ENCODE results near the gene ELMO1. TPM values are rescaled to one million over a fixed set of nuclear protein-coding genes. Genes with fewer than 3 reads are reported as not detected.

ELMO1 gene
- total RNA-seq, 4 donors from 2014 or later: 24.6 to 120 (median 71.9) TPM

DNA sequence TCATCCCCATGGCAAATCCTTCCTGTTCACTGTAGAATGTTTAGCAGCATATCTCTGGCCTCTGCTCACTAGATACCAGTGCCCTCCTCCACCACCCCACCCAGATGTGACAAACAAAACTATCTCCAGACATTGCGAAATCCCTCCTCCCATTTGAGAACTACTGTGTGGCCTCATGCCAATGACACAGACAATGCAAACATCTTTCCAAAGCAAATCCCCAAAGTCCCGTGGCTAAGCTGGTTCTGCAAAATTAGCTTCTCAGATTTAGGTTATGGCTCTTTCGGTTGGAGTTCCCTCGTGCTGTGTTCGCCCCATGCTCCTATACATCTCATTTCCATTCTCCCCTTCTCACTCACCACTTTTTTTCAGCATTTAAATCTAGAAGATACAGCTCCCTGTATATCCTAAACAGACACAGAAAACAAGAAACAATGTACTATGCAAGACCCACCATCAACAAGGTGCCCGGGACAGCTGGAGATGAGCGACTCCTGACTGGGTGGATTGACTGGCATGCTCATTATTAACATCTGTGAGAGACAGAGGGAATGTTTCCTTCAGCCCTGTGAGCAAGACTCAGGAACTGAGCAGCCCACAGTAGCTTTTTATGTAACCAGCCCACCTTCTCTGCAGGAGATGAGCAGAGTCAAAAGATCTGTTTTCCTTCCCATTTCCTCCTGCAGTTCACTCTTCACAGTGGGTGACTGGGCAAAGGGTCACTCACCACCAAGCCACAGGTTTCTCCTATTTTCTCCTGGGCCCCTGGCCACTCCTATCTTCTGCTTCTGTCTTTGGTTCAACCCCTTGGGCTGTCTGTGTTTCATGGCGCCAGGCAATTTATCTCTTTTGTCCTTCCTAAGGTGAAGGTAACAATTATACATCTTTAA, 498.7 kb downstream of the ELMO1 start:
- intact Hi-C loops (cut with DNase I; ENCODE audit: low total_unique reads): no loop called here
- peak; percentile 26 for DNase-seq
- Histone ChIP-seq H3K36me3 (no peaks in the 10 kb centered on the region), H3K4me3 (no peak overlapping the region), H3K9me3 (no peaks in the 10 kb centered on the region), H3K4me1 (peaks cover 0 to 7% (median 0%) of the 10 kb centered on the region in 4 donors), H3K27ac (no peak overlapping the region), H3K27me3 (no peaks in the 10 kb centered on the region)
- 73 to 95% methylated on average over 3 to 8 of the region's 8 CpGs for WGBS, 2 donors (ENCODE audit: low coverage in 1 of 2)
- in situ Hi-C loops (cut with MboI; ENCODE audit: low pct_ligation_motif_present in 1 of 4, low pct_unique_long_range_greater_than_20kb in 1 of 4, low sequenced_read_pairs in 3 of 4): no loop called here
- TF ChIP-seq POLR2A (IDR thresholded peaks at IDR 0.05) (no peak), EP300 (IDR thresholded peaks at IDR 0.05; ENCODE audit: low read depth) (no peak), POLR2AphosphoS5 (IDR thresholded peaks at IDR 0.05) (no peak)
- TF ChIP-seq, protein P1, sequence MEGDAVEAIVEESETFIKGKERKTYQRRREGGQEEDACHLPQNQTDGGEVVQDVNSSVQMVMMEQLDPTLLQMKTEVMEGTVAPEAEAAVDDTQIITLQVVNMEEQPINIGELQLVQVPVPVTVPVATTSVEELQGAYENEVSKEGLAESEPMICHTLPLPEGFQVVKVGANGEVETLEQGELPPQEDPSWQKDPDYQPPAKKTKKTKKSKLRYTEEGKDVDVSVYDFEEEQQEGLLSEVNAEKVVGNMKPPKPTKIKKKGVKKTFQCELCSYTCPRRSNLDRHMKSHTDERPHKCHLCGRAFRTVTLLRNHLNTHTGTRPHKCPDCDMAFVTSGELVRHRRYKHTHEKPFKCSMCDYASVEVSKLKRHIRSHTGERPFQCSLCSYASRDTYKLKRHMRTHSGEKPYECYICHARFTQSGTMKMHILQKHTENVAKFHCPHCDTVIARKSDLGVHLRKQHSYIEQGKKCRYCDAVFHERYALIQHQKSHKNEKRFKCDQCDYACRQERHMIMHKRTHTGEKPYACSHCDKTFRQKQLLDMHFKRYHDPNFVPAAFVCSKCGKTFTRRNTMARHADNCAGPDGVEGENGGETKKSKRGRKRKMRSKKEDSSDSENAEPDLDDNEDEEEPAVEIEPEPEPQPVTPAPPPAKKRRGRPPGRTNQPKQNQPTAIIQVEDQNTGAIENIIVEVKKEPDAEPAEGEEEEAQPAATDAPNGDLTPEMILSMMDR (IDR thresholded peaks at IDR 0.05): no peak

DNA sequence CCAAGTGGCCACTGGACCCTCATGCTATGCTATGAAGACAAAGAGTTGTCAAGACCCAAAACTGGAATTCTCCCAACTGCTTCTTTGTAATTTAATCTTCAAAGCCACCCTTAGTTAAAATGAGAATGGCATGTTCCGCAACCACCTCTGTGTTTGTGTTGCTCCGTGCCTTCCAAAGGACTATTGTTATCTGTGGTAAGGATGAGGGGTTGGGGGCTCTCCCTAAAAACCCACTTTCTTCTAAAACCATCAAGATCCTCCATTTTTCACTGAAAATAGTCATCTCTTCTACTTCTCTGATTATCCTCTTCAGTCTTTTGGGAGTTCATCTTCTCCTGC, 502.3 kb downstream of the ELMO1 start:
- Histone ChIP-seq H3K36me3 (no peaks in the 10 kb centered on the region), H3K27me3 (no peaks in the 10 kb centered on the region), H3K4me1 (peaks cover 0 to 12% (median 6%) of the 10 kb centered on the region in 4 donors), H3K4me3 (no peak overlapping the region), H3K9me3 (no peaks in the 10 kb centered on the region), H3K27ac (peak overlapping the region in 1 of 4 donors; percentile 33)
- WGBS, 2 donors (ENCODE audit: low coverage in 1 of 2): 55 to 57% methylated on average over 1 to 2 of the region's 2 CpGs
- no peak for DNase-seq
- in situ Hi-C loops (cut with MboI; ENCODE audit: low pct_ligation_motif_present in 1 of 4, low pct_unique_long_range_greater_than_20kb in 1 of 4, low sequenced_read_pairs in 3 of 4): no loop called here
- intact Hi-C loops (cut with DNase I; ENCODE audit: low total_unique reads): no loop called here
- TF ChIP-seq POLR2AphosphoS5 (IDR thresholded peaks at IDR 0.05) (no peak), EP300 (IDR thresholded peaks at IDR 0.05; ENCODE audit: low read depth) (no peak), POLR2A (IDR thresholded peaks at IDR 0.05) (no peak)
- TF ChIP-seq, protein P1 (IDR thresholded peaks at IDR 0.05): no peak

DNA sequence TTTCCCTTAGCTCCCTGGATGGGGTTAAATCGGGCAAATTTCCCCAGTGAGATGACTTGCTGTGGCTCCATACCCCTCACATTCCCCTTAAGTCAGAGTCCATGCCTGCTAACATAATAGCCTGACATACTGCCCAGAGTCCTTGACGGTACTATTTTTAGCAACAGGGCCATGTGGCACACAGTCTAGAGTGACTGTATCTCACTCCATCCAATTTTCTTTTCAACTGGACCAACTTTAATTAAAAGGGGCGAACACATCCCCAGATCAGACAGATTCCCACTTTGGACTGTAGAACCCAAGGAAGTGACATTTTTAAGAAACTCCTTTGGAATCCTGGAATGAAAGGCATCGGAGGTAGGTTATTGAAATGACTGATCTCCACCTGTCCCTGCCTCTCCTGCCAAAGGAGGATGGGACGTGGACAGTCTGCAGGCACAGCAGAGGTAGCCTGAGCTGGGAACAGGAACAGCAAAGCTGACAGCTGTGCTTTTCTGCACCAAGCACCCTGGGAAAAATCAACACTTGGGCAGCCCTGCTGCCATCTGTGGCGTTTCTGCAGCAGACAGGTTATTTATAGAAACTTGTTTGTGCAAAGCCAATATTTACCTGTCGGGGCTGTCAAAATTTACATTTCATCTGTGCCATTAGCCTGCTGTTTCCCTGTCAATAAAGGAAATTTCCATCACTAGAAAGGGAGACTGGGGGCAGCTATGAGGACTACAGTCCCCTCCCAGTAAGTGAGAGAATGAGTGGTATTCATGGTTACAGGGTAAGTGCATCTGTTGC, 502.9 kb downstream of the ELMO1 start:
- in situ Hi-C loops (cut with MboI; ENCODE audit: low pct_ligation_motif_present in 1 of 4, low pct_unique_long_range_greater_than_20kb in 1 of 4, low sequenced_read_pairs in 3 of 4): no loop called here
- 54 to 100% methylated on average over 1 to 7 of the region's 7 CpGs for WGBS, 2 donors (ENCODE audit: low coverage in 1 of 2)
- DNase-seq: peak; percentile 43
- Histone ChIP-seq H3K4me1 (peaks cover 0 to 12% (median 6%) of the 10 kb centered on the region in 4 donors), H3K36me3 (no peaks in the 10 kb centered on the region), H3K27me3 (no peaks in the 10 kb centered on the region), H3K4me3 (no peak overlapping the region), H3K27ac (peak overlapping the region in 2 of 4 donors; percentile 33 to 45), H3K9me3 (peaks cover 0 to under 1% of the 10 kb centered on the region in 2 donors)
- peak; percentile 48 to 83 (median 73) for TF ChIP-seq POLR2AphosphoS5 (IDR thresholded peaks at IDR 0.05)
- TF ChIP-seq EP300 (IDR thresholded peaks at IDR 0.05; ENCODE audit: low read depth): no peak
- intact Hi-C loops (cut with DNase I; ENCODE audit: low total_unique reads): no loop called here

DNA sequence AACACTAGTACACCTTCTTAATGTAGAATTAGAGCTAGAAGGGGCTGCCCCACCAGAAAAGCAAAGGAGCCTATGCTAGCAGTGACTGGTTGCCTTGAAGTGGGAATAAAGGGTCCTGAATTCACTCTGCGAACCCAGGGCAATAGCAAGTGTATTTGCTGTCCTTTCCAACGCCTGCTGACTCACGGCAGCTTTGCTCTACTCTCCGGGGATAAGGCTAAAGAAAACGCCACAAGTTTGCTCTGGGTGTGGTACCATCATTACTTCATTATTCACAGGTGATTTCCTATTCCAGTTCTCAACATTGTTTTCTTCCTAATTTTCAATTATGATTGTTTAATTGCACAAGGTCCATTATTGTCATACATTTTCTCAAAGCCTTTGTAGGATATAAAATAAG, 503.8 kb downstream of the ELMO1 start:
- no peaks in the 10 kb centered on the region for H3K36me3 ChIP-seq
- TF ChIP-seq EP300 (IDR thresholded peaks at IDR 0.05; ENCODE audit: low read depth) (no peak), POLR2AphosphoS5 (IDR thresholded peaks at IDR 0.05) (no peak), POLR2A (IDR thresholded peaks at IDR 0.05) (no peak)
- TF ChIP-seq, protein P1 (IDR thresholded peaks at IDR 0.05): no peak
- intact Hi-C loops (cut with DNase I; ENCODE audit: low total_unique reads) (no loop called here), in situ Hi-C loops (cut with MboI; ENCODE audit: low pct_ligation_motif_present in 1 of 4, low pct_unique_long_range_greater_than_20kb in 1 of 4, low sequenced_read_pairs in 3 of 4) (no loop called here)
- no peaks in the 10 kb centered on the region for H3K27me3 ChIP-seq
- WGBS, 2 donors (ENCODE audit: low coverage in 1 of 2): 73 to 78% methylated on average over 5 of the region's 5 CpGs
- peaks cover 4 to 8% of the 10 kb centered on the region in 2 donors for H3K9me3 ChIP-seq
- no peak for DNase-seq
- H3K4me3 ChIP-seq: no peak overlapping the region
- H3K4me1 ChIP-seq: peaks cover 0 to 12% (median 2%) of the 10 kb centered on the region in 4 donors
- H3K27ac ChIP-seq: peak overlapping the region in 2 of 4 donors; percentile 32 to 33

Measured in transverse colon (tissue), 4 donors.